SK-N-SH (cell line): Measurements from ENCODE around the gene SLC38A3.

Source experiments
- CTCF ChIP-seq: fragments of 200-600 bp; sonication (generic); IDR thresholded peaks from 2 replicates; pipeline ENCODE4 v1.6.1; 2017; ENCODE audit warnings: antibody characterized with exemption, mild to moderate bottlenecking, moderate library complexity
- ELF1 ChIP-seq: IDR thresholded peaks from 2 replicates; pipeline ENCODE4 v1.4.0; 2012
- EP300 ChIP-seq, 2 experiments: IDR thresholded peaks; 2 replicates each; pipeline versions ENCODE4 v1.4.0 to v1.6.1; 2012; ENCODE audit warnings: borderline replicate concordance in 1 of 2, low read depth in 1 of 2, low read length in 1 of 2
- EZH2phosphoT487 ChIP-seq: fragments of 200-600 bp; sonication (generic); IDR thresholded peaks from 2 replicates; pipeline ENCODE4 v1.6.1; 2017; ENCODE audit warnings: low read depth, mixed run types, mild to moderate bottlenecking, antibody characterized with exemption, moderate library complexity, borderline replicate concordance
- FOXJ3 ChIP-seq: sonication (generic); formaldehyde crosslinking; IDR thresholded peaks from 2 replicates; pipeline ENCODE4 v1.5.1; 2020; ENCODE audit warnings: mild to moderate bottlenecking, missing genetic modification reagents
- GATA2 ChIP-seq: sonication (generic); formaldehyde crosslinking; IDR thresholded peaks from 2 replicates; pipeline ENCODE4 v1.5.0; 2020; ENCODE audit warnings: mild to moderate bottlenecking, missing genetic modification reagents
- JUND ChIP-seq: IDR thresholded peaks from 2 replicates; pipeline ENCODE4 v1.4.0; 2012
- MEF2A ChIP-seq: IDR thresholded peaks from 2 replicates; pipeline ENCODE4 v1.4.0; 2012; ENCODE audit warnings: low read depth, borderline replicate concordance
- NRF1 ChIP-seq: IDR thresholded peaks from 2 replicates; pipeline ENCODE4 v1.6.1; 2012; ENCODE audit warnings: low read depth, mild to moderate bottlenecking, low read length
- RAD21 ChIP-seq: IDR thresholded peaks from 2 replicates; pipeline ENCODE4 v1.6.1; 2012; ENCODE audit warnings: mild to moderate bottlenecking, low read length
- SIN3A ChIP-seq: IDR thresholded peaks from 2 replicates; pipeline ENCODE4 v1.6.1; 2012; ENCODE audit warnings: low read depth, mild to moderate bottlenecking, low read length, moderate library complexity, borderline replicate concordance
- SMC3 ChIP-seq: IDR thresholded peaks from 2 replicates; pipeline ENCODE4 v1.6.1; 2012; ENCODE audit warnings: low read depth, low read length, improper control_type of control experiment
- TAF1 ChIP-seq: IDR thresholded peaks from 2 replicates; pipeline ENCODE4 v1.6.1; 2012; ENCODE audit warnings: low read depth, mild to moderate bottlenecking, low read length, moderate library complexity, borderline replicate concordance
- TF ChIP-seq, protein P1 (sequence below): IDR thresholded peaks from 2 replicates; pipeline ENCODE4 v1.6.1; 2012; ENCODE audit warnings: mild to moderate bottlenecking, low read depth, low read length, moderate library complexity

DNA sequence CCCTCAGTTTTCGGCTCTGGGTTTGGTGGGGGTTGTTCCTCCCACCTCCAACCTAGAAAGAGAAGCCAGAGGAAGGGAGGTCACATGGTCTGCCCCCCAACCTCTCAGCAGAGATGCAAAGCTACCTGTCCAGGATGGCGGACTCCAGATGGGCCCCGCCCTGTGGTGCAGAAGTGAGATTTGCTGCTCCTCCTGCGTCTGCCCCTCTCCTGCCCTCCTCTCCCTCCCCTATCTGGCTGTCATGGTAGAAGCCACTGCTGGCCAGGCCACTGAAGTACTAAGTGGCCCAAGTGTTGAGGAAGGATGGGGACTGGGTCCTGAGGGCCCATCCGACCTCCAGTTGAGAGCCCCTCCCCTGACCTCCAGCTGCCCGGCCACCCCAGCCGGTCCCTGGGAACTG is 61.8 kb downstream of the SLC38A3 start:
- TF ChIP-seq, protein P1, sequence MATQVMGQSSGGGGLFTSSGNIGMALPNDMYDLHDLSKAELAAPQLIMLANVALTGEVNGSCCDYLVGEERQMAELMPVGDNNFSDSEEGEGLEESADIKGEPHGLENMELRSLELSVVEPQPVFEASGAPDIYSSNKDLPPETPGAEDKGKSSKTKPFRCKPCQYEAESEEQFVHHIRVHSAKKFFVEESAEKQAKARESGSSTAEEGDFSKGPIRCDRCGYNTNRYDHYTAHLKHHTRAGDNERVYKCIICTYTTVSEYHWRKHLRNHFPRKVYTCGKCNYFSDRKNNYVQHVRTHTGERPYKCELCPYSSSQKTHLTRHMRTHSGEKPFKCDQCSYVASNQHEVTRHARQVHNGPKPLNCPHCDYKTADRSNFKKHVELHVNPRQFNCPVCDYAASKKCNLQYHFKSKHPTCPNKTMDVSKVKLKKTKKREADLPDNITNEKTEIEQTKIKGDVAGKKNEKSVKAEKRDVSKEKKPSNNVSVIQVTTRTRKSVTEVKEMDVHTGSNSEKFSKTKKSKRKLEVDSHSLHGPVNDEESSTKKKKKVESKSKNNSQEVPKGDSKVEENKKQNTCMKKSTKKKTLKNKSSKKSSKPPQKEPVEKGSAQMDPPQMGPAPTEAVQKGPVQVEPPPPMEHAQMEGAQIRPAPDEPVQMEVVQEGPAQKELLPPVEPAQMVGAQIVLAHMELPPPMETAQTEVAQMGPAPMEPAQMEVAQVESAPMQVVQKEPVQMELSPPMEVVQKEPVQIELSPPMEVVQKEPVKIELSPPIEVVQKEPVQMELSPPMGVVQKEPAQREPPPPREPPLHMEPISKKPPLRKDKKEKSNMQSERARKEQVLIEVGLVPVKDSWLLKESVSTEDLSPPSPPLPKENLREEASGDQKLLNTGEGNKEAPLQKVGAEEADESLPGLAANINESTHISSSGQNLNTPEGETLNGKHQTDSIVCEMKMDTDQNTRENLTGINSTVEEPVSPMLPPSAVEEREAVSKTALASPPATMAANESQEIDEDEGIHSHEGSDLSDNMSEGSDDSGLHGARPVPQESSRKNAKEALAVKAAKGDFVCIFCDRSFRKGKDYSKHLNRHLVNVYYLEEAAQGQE = no peak
- TF ChIP-seq JUND = no peak
- TF ChIP-seq EP300 (IDR thresholded peaks at IDR 0.05; ENCODE audit: borderline replicate concordance in 1 of 2, low read depth in 1 of 2, low read length in 1 of 2) = no peak
- TF ChIP-seq CTCF = no peak
- TF ChIP-seq SMC3 = no peak
- no peak for TF ChIP-seq MEF2A
- no peak for TF ChIP-seq FOXJ3 (CRISPR knock-in tag)
- no peak for TF ChIP-seq ELF1
- no peak for TF ChIP-seq RAD21
- TF ChIP-seq SIN3A = no peak
- TF ChIP-seq GATA2 (CRISPR knock-in tag) = no peak
- no peak for TF ChIP-seq EZH2phosphoT487
- no peak for TF ChIP-seq NRF1
- TF ChIP-seq TAF1 = no peak
